ENCODE measurements around the gene SLC7A6OS.
"Not testable (repeated sequence)": the region's sequence is repeated elsewhere in the genome, so short reads cannot be mapped to it uniquely, and the experiment has no call there.

SLC7A6OS gene

DNA sequence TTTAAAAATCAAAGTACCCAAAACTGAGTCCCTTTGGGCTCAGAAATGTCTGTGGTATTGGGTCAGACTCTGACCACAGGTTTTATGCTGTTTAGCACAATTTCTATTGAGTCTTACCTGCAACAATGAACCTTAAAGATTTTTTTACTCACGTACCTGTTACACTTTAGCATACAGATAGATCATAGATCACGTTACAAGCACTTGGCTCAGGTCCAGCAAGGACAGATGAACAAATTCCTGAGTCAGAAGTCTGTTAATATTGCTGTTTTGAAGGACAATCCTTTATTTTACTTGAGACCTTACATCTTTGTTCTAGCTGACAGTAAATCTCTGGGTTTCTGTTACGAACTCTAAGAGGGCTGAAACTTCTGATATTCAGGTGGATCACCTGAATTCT is 12.8 kb downstream of the SLC7A6OS start:
- DNase-seq: no peak

DNA sequence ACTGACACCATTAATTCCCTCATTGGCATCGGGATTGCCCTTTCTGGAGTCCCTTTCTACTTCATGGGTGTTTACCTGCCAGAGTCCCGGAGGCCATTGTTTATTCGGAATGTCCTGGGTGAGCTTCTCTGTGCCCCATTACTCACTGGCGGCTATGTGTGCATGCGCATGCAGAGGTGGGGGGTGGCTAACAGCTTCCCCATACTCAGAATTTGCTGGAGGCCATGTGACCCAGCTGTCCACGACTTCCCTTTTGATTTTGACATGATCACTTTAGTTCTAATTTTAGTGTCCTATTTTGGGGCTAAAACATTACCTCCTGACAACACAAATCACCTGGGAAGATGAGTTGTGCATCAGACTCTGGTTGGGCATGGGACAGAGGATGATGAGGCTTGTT is 14.1 kb downstream of the SLC7A6OS start:
- no peak for DNase-seq

DNA sequence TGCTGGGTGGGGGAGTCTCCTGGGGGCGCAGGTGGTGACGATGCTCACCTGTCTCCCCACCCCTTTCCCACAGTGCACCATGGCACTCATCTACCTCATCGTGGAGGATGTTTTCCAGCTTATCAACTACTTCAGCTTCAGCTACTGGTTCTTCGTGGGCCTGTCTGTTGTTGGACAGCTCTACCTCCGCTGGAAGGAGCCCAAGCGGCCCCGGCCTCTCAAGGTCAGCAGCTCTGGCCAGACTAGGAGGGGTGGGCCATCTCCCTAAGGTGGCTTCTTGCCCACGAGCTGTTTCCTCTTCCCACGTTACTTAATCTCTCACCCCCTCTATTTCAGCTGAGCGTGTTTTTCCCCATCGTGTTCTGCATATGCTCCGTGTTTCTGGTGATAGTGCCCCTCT is 14.5 kb downstream of the SLC7A6OS start:
- DNase-seq: no peak

DNA sequence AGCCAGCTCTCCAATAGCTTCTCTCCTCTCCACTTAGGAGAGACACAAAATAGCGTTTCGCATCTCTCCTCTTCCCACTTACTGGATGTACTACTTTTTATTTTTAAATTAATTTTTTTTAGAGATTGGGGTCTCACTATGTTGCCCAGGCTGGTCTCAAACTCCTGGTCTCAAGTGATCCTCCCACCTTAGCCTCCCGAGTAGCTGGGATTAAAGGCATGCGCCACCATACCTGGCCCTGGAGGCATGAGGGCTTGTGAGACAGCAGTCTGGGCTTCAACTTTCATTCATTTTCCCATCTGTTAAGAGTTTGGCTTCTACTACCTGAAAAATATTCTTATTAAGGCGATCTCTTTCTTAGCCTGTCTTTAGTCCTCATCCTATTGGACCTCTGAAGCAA is 18.3 kb downstream of the SLC7A6OS start:
- no peak for DNase-seq

DNA sequence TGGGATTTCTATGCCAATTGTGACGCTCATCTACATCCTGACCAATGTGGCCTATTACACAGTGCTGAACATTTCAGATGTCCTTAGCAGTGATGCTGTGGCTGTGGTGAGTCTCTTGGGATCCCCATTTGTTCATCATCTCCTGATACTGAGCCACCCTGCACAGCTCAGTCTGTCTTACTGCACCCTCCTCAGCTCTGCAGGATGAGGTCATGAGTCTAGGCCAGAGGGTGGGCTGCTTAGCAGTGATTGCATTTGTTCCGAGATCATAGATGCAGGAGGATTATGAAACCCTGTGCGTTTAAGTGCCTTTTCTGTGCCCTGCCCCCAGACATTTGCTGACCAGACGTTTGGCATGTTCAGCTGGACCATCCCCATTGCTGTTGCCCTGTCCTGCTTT is 19.5 kb downstream of the SLC7A6OS start:
- DNase-seq: no peak

GRCh38 chr16:68290450-68290849 is 20.3 kb downstream of the SLC7A6OS start:
- DNase-seq: no peak

DNA sequence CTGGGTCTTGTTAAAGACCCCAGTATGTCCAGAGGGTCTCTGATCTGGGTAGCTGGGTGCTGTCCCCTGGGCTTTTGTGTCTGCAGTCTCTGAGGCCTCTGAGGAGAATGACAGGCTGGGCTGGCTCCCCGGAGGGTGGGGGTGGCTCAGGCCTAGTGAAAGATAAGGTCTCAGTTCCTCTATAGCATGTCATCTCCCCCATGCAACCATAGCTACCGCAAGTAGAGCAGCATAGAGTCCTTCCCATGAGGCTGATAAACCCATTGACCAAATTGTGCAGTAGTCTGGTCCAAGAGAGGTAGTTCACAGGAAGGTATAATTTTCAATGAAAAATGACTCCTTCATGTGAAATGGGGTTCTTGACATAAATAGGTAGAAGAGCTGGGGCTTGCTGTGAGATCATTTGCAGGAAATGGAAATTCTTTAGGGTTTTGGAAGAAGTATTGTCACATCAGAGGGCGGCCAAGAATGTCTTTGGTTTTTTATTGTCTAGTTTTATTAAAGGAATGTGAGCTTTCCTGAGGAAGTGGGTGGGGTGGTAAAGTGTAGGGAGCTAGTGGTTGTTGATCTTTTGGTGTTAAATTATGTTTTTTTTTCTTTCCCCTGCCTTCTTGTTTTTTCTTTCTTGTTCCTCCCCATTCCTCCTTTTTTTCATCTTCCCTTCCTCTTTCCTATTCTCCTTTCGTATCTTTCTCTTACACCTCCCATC is 21.0 kb downstream of the SLC7A6OS start:
- DNase-seq: no peak

DNA sequence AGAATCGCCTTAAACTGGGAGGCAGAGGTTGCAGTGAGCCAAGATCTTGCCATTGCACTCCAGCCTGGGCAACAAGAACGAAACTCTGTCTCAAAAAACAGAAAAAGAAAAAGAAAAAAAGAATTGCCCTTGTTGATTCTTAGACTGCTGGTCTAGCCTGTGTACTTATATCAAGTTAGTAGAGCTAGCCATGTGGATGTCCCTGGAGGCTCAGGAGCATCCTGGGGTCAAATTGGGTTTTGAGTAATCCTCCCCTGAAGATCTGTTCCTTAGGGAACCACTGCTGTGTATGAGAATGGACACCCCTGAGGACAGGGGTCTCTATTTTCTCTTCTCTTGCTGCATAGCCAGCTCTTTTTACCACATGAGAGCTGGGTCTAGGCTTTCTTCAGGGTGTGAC is 21.5 kb downstream of the SLC7A6OS start:
- no peak for DNase-seq

DNA sequence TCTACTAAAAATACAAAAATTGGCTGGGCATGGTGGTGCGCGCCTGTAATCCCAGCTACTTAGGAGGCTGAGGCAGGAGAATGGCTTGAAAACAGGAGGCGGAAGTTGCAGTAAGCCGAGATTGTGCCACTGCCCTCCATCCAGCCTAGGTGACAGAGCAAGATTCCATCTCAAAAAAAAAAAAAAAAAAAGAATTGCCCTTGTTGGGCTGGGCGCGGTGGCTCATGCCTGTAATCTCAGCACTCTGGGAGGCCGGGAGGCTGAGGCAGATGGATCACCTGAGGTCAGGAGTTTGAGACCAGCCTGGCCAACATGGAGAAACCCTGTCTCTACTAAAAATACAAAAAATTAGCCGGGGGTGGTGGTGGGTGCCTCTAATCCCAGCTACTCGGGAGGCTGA is 21.9 kb downstream of the SLC7A6OS start:
- DNase-seq: not testable (repeated sequence)

DNA sequence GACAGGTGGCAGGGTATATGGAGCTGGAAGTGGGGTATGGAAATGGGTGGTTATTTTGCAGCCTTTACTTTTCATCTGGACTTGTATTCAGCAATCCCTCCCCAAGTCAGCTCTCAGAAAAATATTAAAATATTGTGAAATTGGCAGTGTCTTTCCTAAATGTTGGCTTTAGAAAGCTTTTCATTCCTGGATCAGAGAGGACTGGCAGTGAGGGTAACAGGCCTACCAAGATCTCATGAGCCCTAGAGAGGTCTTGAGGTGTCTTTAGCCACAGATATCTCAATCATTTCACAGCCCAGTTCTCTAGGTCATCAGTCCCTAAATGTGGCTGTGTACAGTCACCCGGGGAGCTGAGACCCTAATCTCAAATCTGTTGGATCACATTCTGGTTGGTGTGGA is 22.5 kb downstream of the SLC7A6OS start:
- no peak for DNase-seq

DNA sequence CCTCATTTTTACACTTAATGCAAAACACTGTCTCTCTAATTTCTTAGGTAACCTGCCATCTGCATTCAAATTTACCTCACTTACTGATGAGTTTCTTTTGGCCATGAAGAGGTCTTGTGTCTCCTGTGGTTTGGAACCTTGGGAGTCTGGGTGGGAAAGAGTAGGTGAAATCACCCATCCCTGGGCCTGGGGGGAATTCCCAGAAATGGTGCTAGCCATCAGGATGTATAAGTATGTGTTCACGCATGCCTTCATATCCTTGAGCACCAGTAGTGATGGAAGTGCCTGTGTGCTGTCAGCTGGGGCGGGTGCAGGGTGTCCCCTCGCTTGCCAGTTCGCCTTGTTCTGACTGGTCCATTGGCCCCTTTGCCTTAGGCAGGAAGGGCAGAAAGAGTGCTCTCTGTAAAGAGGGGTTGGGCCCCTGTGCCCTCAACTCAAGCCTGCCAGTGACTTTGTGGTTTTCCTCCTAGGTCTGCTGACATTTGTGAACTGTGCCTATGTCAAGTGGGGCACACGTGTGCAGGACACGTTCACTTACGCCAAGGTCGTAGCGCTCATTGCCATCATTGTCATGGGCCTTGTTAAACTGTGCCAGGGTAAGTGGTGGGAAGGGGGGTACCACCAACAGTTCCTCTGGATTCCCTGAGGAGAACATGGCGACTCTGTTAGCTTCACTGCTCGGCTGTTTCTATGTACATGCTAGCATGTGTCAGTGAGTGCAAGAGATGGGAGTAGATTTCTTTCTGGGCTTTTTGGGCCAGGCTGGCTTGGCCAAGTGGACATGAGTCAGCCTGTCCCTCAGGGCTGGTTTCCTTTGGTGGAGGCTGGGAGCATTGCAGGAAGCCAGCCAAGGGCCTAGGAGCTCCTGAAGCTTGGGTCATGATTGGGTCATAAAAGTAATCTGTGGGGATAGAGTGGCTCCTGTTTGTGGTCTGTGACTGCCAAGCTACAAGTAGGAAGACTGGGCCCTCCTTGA is 23.2 kb downstream of the SLC7A6OS start:
- no peak for DNase-seq

DNA sequence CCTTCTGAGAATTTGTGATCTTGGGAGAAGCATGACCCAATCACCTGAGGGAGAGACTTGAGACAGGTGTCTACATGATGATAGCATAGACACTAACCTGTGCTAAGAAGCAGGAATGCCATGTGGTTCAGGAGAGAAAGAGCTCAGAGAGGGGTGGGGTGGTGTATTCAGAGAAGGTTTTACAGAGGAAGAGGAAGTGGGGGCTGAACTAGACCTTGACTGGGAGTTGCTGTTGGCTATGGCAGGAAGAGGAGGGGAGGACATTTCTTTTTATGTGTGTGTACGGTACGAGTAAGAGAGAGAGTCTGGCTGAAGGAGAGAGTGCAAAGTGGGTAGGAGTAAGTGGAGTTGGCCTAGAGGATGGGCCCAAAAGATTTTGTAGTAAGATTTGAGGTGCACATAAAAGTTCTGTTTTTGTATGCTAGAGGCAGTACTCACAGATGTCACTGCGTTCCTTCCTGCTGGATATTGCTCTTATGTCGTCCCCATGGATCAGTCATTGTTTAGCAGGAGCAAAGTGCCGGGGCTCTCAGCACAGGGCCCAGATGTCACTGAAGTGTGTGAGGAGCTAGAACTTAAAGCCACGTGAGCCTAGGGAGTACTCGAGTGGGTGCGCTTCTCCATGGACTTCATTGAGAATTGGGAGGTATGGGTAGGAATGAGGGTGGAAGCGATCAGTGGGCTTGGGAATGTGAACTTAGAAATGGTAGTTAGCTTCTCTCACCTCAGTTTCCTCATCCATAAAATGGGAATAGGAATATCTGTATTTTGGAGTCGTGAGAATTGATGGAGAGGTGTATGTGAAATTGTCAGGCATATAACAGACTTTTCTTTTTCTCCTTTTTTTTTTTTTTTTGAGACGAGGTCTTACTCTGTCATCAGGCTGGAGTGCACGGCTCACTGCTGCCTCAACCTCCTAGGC is 24.3 kb downstream of the SLC7A6OS start:
- no peak for DNase-seq

GRCh38 chr16:68285683-68286082 is 25.1 kb downstream of the SLC7A6OS start:
- DNase-seq: no peak

DNA sequence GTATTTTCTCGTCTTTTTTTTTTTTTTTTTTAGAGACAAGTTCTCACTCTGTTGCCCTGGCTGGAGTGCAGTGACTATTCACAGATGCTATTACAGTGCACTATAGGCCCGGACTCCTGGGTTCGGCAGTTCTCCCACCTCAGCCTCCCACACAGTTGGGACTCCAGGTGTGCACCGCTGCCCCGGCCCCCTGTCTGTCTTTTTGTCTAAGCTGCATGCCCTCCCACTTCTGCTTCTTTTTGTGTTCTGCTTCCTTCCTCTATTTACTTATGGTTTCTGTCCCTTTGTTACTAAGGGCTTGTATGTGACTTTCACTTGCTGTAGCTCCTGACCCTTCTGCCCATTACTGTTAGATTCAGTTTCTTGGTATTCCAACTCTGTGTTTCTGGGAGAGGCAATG is 25.9 kb downstream of the SLC7A6OS start:
- no peak for DNase-seq

DNA sequence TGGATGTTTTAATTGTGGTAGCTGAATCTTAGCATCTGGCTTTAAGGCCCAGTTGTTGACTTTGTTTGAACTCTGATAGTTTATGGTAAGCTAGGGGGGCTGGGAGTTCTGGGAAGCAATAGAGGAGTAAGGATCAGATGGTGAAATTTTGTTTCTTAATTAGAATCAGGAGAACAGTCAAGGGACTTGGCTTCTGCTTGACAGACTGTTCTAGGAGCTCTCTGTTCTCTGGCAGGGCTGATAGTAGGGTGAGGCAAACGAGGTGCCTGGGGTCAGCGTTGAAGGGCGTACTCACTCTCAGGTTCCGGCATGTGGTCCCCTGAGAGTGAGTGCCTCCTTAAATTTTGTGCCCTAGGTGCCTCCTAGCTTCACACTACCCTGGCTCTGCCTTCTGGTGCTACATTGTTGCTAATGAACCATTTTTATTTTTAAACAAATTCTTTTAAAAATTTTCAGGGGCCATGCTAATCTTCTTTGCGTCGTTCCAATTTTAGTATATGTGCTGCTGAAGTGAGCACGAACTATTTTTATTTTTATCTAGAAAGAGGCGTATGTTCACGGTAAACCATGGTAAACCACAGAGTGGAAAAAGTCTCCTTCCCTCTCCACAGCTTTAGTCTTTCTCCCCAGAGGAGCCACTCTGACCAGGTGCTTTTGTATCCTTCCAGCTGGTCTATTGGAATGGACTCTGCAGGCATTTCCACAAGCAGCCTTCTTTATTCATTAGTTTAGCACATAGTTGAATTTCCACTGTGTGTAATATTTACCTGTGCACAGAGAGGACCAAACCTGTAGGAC is 26.7 kb downstream of the SLC7A6OS start:
- DNase-seq: no peak

DNA sequence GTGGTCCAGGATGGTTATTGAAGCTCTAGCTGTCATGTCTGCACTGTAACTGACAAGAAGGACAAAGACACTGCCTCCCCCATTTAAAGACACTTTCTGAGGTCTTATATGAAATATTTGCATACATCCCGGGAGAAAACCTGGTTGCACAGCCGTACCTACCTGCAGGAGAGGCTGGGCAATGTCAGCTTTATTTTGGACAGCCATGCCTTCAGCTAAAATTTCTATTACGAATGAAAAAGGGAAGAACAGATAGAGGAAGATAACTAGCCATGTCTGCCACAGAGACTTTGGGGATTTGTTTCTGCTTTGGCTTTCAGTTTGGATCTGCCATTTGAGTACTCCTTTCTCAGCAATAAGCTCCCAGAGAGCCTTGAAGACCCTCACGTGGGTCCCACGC is 27.4 kb downstream of the SLC7A6OS start:
- no peak for DNase-seq

DNA sequence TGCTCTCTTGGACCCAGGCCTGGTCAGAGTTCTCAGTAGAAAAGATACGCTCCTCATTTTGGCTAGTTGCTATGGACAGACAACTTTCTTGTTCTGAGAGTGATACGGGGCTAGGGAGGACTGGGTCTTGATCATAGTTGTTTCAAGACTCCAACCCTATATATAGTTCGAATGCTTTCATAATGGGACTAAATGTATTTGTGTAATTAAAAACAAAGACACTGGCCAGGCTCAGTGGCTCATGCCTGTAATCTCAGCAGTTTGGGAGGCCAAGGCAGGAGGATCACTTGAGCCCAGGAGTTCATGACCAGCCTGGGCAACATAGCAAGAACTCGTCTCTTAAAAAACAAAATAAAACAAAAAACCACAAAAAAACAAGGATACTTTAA is 28.7 kb downstream of the SLC7A6OS start:
- no peak for DNase-seq

DNA sequence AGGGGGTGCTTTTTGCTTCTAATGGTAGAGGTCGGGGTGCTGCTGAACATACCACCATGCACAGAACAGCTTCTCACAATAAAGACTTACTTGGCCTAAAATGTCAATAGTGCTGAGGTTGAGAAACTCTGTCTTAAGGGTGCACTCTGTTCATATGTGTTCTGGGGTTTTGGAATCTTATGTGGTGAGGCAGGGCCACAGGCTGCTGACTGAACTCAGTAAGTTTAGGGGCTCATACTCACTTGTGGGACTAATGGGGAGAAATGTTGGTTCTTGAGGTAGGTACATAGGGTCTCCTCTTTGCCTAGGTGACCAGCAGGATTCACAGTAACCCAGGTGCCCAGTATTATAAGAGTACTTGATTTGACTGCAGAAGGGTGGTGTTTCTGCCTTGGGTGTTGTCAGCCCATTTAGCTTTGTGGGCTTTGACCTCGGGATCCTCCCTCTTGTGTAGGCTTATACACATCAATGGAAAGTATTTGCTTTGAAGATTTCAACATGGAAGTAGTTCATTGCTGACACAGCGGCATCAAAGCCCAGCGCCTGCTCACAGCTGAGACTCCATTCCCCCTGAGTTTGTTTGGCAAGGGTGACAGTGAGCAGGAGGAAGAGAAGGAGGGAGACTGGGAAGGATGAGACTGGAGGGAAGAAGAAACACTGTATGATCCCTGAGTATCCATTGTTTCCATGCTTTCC is 29.2 kb downstream of the SLC7A6OS start:
- no peak for DNase-seq

GRCh38 chr16:68279726-68280558 is 30.8 kb downstream of the SLC7A6OS start:
- DNase-seq: no peak

GRCh38 chr16:68276223-68276622 is 34.5 kb downstream of the SLC7A6OS start:
- no peak for DNase-seq
